ENCODE data around the gene KIAA1549.
A peak's percentile ranks its signal among the peaks of the same experiment; 100 is the strongest.

Gene KIAA1549

DNA sequence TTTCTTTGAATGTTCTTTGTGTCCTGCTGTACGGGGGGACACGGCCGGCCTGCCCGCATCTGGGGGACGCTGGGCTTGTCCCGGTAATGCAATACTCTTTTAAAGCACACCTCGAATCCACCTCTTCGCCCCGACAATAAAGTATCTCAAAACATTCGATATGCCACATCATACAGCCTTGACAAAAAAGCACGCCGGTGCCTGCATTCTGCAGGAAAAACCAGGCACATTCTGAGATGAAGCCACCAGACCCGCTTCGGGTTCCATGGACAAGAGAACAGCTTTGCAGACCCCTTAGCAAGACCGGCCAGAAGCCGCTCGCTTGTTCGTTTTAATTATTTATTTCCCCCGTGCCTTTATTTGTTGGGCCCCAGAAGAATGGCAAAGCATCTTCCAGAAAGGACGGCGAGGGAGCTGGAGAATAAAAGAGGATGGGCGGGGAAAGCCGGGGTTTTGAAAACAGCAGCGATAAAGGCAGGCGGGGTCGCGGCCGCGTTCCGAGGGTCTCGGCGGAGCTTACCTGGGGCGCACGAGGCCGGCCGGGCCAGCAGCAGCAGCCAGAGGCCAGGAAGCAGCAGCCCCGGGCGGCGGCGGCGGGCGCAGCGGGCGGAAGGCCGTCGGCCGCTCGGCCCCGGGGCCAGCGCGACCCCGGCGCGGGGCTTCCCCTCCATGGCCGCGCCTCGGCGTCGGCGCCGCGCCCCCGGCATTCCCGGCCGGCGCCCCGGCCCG lies 462 bp downstream of the KIAA1549 start:
- POLR2A ChIA-PET = no interaction called here
- Histone ChIP-seq H3K9me3 (ENCODE audit: control insufficient read depth, insufficient read depth, low read depth, low read length) (no peaks in the 10 kb centered on the region), H3K36me3 (ENCODE audit: control insufficient read depth in 2 of 2, insufficient read depth in 1 of 2, low read length in 2 of 2) (no peaks in the 10 kb centered on the region), H3K4me3 (ENCODE audit: low read depth, low read length) (peak overlapping the region; percentile 67), H3K27ac (ENCODE audit: extremely low read depth, low read depth, low read length) (peak overlapping the region; percentile 71; the same call in 1 of the 2 replicates), H3K4me1 (ENCODE audit: control insufficient read depth, insufficient read depth, low read length) (peaks cover 3% of the 10 kb centered on the region; the same call in 1 of the 2 replicates)
- CTCF ChIA-PET = interaction anchor here (0.6 to 1.6 kb wide), 4 partner anchors 65 to 871 kb away, joined by 4 to 7 read pairs (median 4); no protein-coding TSS in a partner anchor
- TF ChIP-seq, protein P1, sequence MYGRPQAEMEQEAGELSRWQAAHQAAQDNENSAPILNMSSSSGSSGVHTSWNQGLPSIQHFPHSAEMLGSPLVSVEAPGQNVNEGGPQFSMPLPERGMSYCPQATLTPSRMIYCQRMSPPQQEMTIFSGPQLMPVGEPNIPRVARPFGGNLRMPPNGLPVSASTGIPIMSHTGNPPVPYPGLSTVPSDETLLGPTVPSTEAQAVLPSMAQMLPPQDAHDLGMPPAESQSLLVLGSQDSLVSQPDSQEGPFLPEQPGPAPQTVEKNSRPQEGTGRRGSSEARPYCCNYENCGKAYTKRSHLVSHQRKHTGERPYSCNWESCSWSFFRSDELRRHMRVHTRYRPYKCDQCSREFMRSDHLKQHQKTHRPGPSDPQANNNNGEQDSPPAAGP (tag by site-specific recombination; IDR thresholded peaks at IDR 0.05) = no peak
- no peak for TF ChIP-seq SP7 (tag by site-specific recombination; IDR thresholded peaks at IDR 0.05)
- TF ChIP-seq ZNF596 (tag by site-specific recombination; IDR thresholded peaks at IDR 0.05) = no peak
- no peak for TF ChIP-seq ZNF776 (tag by site-specific recombination; IDR thresholded peaks at IDR 0.05; ENCODE audit: borderline replicate concordance)
- no peak for TF ChIP-seq ZNF660 (tag by site-specific recombination; IDR thresholded peaks at IDR 0.05)
- TF ChIP-seq, protein P2, sequence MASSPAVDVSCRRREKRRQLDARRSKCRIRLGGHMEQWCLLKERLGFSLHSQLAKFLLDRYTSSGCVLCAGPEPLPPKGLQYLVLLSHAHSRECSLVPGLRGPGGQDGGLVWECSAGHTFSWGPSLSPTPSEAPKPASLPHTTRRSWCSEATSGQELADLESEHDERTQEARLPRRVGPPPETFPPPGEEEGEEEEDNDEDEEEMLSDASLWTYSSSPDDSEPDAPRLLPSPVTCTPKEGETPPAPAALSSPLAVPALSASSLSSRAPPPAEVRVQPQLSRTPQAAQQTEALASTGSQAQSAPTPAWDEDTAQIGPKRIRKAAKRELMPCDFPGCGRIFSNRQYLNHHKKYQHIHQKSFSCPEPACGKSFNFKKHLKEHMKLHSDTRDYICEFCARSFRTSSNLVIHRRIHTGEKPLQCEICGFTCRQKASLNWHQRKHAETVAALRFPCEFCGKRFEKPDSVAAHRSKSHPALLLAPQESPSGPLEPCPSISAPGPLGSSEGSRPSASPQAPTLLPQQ (tag by site-specific recombination; IDR thresholded peaks at IDR 0.05) = no peak
- no peak for TF ChIP-seq ZNF530 (tag by site-specific recombination; IDR thresholded peaks at IDR 0.05; ENCODE audit: low read depth)
- TF ChIP-seq ZNF747 (tag by site-specific recombination; IDR thresholded peaks at IDR 0.05) = no peak
- TF ChIP-seq, protein P3, sequence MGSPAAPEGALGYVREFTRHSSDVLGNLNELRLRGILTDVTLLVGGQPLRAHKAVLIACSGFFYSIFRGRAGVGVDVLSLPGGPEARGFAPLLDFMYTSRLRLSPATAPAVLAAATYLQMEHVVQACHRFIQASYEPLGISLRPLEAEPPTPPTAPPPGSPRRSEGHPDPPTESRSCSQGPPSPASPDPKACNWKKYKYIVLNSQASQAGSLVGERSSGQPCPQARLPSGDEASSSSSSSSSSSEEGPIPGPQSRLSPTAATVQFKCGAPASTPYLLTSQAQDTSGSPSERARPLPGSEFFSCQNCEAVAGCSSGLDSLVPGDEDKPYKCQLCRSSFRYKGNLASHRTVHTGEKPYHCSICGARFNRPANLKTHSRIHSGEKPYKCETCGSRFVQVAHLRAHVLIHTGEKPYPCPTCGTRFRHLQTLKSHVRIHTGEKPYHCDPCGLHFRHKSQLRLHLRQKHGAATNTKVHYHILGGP (tag by site-specific recombination; IDR thresholded peaks at IDR 0.05) = peak; percentile 49; the same call in 1 of the 2 replicates
- TF ChIP-seq OVOL3 (tag by site-specific recombination; IDR thresholded peaks at IDR 0.05) = no peak
- TF ChIP-seq ZNF624 (tag by site-specific recombination; IDR thresholded peaks at IDR 0.05) = no peak
- TF ChIP-seq KLF9 (tag by site-specific recombination; IDR thresholded peaks at IDR 0.05; ENCODE audit: low read depth) = no peak
- peak; percentile 68 for TF ChIP-seq ZNF335 (tag by site-specific recombination; conservative IDR thresholded peaks at IDR 0.05)
- no peak for TF ChIP-seq ZNF366 (tag by site-specific recombination; conservative IDR thresholded peaks at IDR 0.05)
- TF ChIP-seq ZNF132 (tag by site-specific recombination; IDR thresholded peaks at IDR 0.05; ENCODE audit: borderline replicate concordance) = no peak
- TF ChIP-seq ZNF112 (tag by site-specific recombination; IDR thresholded peaks at IDR 0.05) = no peak
- TF ChIP-seq, protein P4, sequence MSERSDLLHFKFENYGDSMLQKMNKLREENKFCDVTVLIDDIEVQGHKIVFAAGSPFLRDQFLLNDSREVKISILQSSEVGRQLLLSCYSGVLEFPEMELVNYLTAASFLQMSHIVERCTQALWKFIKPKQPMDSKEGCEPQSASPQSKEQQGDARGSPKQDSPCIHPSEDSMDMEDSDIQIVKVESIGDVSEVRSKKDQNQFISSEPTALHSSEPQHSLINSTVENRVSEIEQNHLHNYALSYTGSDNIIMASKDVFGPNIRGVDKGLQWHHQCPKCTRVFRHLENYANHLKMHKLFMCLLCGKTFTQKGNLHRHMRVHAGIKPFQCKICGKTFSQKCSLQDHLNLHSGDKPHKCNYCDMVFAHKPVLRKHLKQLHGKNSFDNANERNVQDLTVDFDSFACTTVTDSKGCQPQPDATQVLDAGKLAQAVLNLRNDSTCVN (tag by site-specific recombination; optimal IDR thresholded peaks at IDR 0.05) = peak; percentile 47
- no peak for TF ChIP-seq YY2 (tag by site-specific recombination; IDR thresholded peaks at IDR 0.05)
- TF ChIP-seq ZNF214 (tag by site-specific recombination; IDR thresholded peaks at IDR 0.05; ENCODE audit: borderline replicate concordance) = no peak
- TF ChIP-seq ZNF2 (tag by site-specific recombination; IDR thresholded peaks at IDR 0.05) = no peak
- TF ChIP-seq HOXA7 (CRISPR knock-in tag; IDR thresholded peaks at IDR 0.05; ENCODE audit: borderline replicate concordance) = no peak
- TF ChIP-seq MZF1 (tag by site-specific recombination; IDR thresholded peaks at IDR 0.05; ENCODE audit: borderline replicate concordance) = no peak
- peak; percentile 47; the same call in 1 of the 2 replicates for TF ChIP-seq ZBTB8A (tag by site-specific recombination; IDR thresholded peaks at IDR 0.05)
- TF ChIP-seq ZFHX2 (tag by site-specific recombination; conservative IDR thresholded peaks at IDR 0.05) = no peak
- TF ChIP-seq ZNF561 (tag by site-specific recombination; IDR thresholded peaks at IDR 0.05; ENCODE audit: borderline replicate concordance) = 0 out of 2 replicates have a peak, but pooled peaks have one; percentile 42
- no peak for TF ChIP-seq SCRT1 (tag by site-specific recombination; IDR thresholded peaks at IDR 0.05; ENCODE audit: borderline replicate concordance)
- no peak for TF ChIP-seq ZNF571 (tag by site-specific recombination; IDR thresholded peaks at IDR 0.05)
- TF ChIP-seq ZBTB20 (tag by site-specific recombination; IDR thresholded peaks at IDR 0.05) = peak; percentile 21; the same call in 1 of the 2 replicates
- no peak for TF ChIP-seq ZNF473 (tag by site-specific recombination; IDR thresholded peaks at IDR 0.05)
- TF ChIP-seq, protein P5, sequence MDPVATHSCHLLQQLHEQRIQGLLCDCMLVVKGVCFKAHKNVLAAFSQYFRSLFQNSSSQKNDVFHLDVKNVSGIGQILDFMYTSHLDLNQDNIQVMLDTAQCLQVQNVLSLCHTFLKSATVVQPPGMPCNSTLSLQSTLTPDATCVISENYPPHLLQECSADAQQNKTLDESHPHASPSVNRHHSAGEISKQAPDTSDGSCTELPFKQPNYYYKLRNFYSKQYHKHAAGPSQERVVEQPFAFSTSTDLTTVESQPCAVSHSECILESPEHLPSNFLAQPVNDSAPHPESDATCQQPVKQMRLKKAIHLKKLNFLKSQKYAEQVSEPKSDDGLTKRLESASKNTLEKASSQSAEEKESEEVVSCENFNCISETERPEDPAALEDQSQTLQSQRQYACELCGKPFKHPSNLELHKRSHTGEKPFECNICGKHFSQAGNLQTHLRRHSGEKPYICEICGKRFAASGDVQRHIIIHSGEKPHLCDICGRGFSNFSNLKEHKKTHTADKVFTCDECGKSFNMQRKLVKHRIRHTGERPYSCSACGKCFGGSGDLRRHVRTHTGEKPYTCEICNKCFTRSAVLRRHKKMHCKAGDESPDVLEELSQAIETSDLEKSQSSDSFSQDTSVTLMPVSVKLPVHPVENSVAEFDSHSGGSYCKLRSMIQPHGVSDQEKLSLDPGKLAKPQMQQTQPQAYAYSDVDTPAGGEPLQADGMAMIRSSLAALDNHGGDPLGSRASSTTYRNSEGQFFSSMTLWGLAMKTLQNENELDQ (tag by site-specific recombination; IDR thresholded peaks at IDR 0.05; ENCODE audit: low read depth) = no peak
- TF ChIP-seq ZNF791 (tag by site-specific recombination; IDR thresholded peaks at IDR 0.05) = no peak
